Trophoblast cell (in vitro differentiated cells and primary cell): ENCODE data around the gene RAP1A.

Source experiments
- DNase-seq, 2 donors: peaks; one replicate each; pipeline ENCODE4 v3.0.0-alpha.2; 2016
- H2AFZ ChIP-seq: 2 replicates; pipeline ENCODE4 v1.6.1; 2013; ENCODE audit warnings: low read length, moderate library complexity, mild to moderate bottlenecking; ENCODE audit not compliant: insufficient read depth, poor library complexity
- H2AK5ac ChIP-seq: 2 replicates; pipeline ENCODE4 v1.6.1; 2013; ENCODE audit warnings: mild to moderate bottlenecking, low read length
- H2BK120ac ChIP-seq: 2 replicates; pipeline ENCODE4 v1.6.1; 2013; ENCODE audit warnings: low read length, mild to moderate bottlenecking, moderate library complexity; ENCODE audit not compliant: insufficient read depth, poor library complexity
- H2BK12ac ChIP-seq: 2 replicates; pipeline ENCODE4 v1.6.1; 2013; ENCODE audit warnings: mild to moderate bottlenecking, low read length, moderate library complexity
- H2BK5ac ChIP-seq: 2 replicates; pipeline ENCODE4 v1.6.1; 2013; ENCODE audit warnings: low read length, low read depth, moderate library complexity, mild to moderate bottlenecking; ENCODE audit not compliant: poor library complexity
- H3K14ac ChIP-seq: 2 replicates; pipeline ENCODE4 v1.6.1; 2013; ENCODE audit warnings: mild to moderate bottlenecking, low read length
- H3K18ac ChIP-seq: 2 replicates; pipeline ENCODE4 v1.6.1; 2013; ENCODE audit warnings: mild to moderate bottlenecking, low read length
- H3K23ac ChIP-seq: 2 replicates; pipeline ENCODE4 v1.6.1; 2013; ENCODE audit warnings: low read length
- H3K27ac ChIP-seq: 2 replicates; pipeline ENCODE4 v1.5.1; 2013; ENCODE audit warnings: low read depth, mild to moderate bottlenecking, inconsistent platforms, low read length, moderate library complexity
- H3K27me3 ChIP-seq: 2 replicates; pipeline ENCODE4 v1.6.1; 2013; ENCODE audit warnings: inconsistent platforms, mild to moderate bottlenecking, low read length, moderate library complexity; ENCODE audit not compliant: insufficient read depth
- H3K36me3 ChIP-seq, 2 experiments: 1 replicate in 1 of 2; 2 replicates in 1 of 2; pipeline ENCODE4 v1.6.1; 2013; ENCODE audit warnings: low read length in 2 of 2, mild to moderate bottlenecking in 2 of 2, moderate library complexity in 1 of 2; ENCODE audit not compliant: insufficient read depth in 2 of 2, control insufficient read depth in 1 of 2
- H3K4ac ChIP-seq: 2 replicates; pipeline ENCODE4 v1.6.1; 2013; ENCODE audit warnings: low read depth, mild to moderate bottlenecking, low read length, moderate library complexity
- H3K4me1 ChIP-seq, 2 experiments: 1 replicate in 1 of 2; 2 replicates in 1 of 2; pipeline ENCODE4 v1.6.1; 2013; ENCODE audit warnings: low read length in 2 of 2, mild to moderate bottlenecking in 2 of 2, moderate library complexity in 1 of 2; ENCODE audit not compliant: insufficient read depth in 2 of 2, control insufficient read depth in 1 of 2
- H3K4me2 ChIP-seq: 2 replicates; pipeline ENCODE4 v1.6.1; 2013; ENCODE audit warnings: inconsistent platforms, mild to moderate bottlenecking, low read length, moderate library complexity
- H3K4me3 ChIP-seq: 2 replicates; pipeline ENCODE4 v1.5.1; 2013; ENCODE audit warnings: mild to moderate bottlenecking, low read depth, low read length, inconsistent platforms
- H3K79me1 ChIP-seq: one replicate; pipeline ENCODE4 v1.6.1; 2013; ENCODE audit warnings: low read length
- H3K79me2 ChIP-seq: 2 replicates; pipeline ENCODE4 v1.6.1; 2013; ENCODE audit warnings: low read length, mild to moderate bottlenecking; ENCODE audit not compliant: control insufficient read depth, insufficient read depth, poor library complexity
- H3K9ac ChIP-seq: 2 replicates; pipeline ENCODE4 v1.6.1; 2013; ENCODE audit warnings: mild to moderate bottlenecking, low read length
- H3K9me3 ChIP-seq: 2 replicates; pipeline ENCODE4 v1.6.1; 2013; ENCODE audit warnings: low read depth, mild to moderate bottlenecking, control low read depth, inconsistent platforms, low read length; ENCODE audit not compliant: insufficient read depth
- H4K12ac ChIP-seq: 2 replicates; pipeline ENCODE4 v1.6.1; 2013; ENCODE audit warnings: low read depth, mild to moderate bottlenecking, low read length, moderate library complexity
- H4K8ac ChIP-seq: 2 replicates; pipeline ENCODE4 v1.6.1; 2013; ENCODE audit warnings: low read depth, mild to moderate bottlenecking, low read length, moderate library complexity
- H4K91ac ChIP-seq: one replicate; pipeline ENCODE4 v1.6.1; 2013; ENCODE audit warnings: low read depth, mild to moderate bottlenecking, low read length, moderate library complexity
- WGBS: extraction: QIAGEN DNeasy Blood & Tissue Kit; methylation state at CpG from one replicate; pipeline ENCODE4 v1.1.7; 2013; ENCODE audit warnings: missing lambda C conversion rate; ENCODE audit not compliant: insufficient read length, insufficient coverage; ENCODE audit errors: extremely low coverage; 5-methylcytosine and 5-hydroxymethylcytosine counted together

RAP1A gene

DNA sequence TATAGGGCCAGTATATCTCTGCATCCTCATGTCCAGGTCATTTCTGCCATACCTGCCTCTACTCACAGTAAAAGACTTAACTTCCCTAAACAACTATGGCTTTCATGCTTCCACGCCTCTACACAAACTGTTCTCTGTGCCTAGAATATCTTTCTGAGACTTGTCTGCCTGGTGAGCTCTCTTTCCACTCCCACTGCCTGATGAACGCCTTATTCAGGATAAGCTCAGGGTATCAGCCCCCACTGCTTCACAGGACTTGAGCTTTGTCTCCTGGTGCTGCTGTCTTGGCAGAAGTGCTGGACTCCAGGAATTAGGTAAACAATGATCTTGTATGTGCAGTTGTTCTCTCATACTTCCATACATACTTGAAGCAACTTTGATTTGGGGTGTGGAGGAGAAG lies 131.3 kb downstream of the RAP1A start:
- no peak overlapping the region for H3K4me3 ChIP-seq
- H3K9me3 ChIP-seq: no peaks in the 10 kb centered on the region
- DNase-seq: no peak
- H3K18ac ChIP-seq: no peak overlapping the region
- H2BK5ac ChIP-seq: no peak overlapping the region
- H3K14ac ChIP-seq: no peak overlapping the region
- H3K79me1 ChIP-seq: peaks cover 3% of the 10 kb centered on the region
- H2AK5ac ChIP-seq: no peak overlapping the region
- H3K36me3 ChIP-seq: no peaks in the 10 kb centered on the region
- H4K8ac ChIP-seq: no peak overlapping the region
- H3K79me2 ChIP-seq: peaks cover 1% of the 10 kb centered on the region
- no peak overlapping the region for H3K4ac ChIP-seq
- H3K9ac ChIP-seq: no peak overlapping the region
- no peak overlapping the region for H3K4me2 ChIP-seq
- H4K91ac ChIP-seq: no peak overlapping the region
- WGBS: no CpG with 5 or more reads among the region's 2 CpGs
- H3K4me1 ChIP-seq: peaks cover 2% of the 10 kb centered on the region in 2 experiments
- no peak overlapping the region for H4K12ac ChIP-seq
- H3K27ac ChIP-seq: no peak overlapping the region
- no peaks in the 10 kb centered on the region for H3K27me3 ChIP-seq
- no peak overlapping the region for H2BK120ac ChIP-seq
- no peak overlapping the region for H2AFZ ChIP-seq
- no peak overlapping the region for H3K23ac ChIP-seq
- no peak overlapping the region for H2BK12ac ChIP-seq

DNA sequence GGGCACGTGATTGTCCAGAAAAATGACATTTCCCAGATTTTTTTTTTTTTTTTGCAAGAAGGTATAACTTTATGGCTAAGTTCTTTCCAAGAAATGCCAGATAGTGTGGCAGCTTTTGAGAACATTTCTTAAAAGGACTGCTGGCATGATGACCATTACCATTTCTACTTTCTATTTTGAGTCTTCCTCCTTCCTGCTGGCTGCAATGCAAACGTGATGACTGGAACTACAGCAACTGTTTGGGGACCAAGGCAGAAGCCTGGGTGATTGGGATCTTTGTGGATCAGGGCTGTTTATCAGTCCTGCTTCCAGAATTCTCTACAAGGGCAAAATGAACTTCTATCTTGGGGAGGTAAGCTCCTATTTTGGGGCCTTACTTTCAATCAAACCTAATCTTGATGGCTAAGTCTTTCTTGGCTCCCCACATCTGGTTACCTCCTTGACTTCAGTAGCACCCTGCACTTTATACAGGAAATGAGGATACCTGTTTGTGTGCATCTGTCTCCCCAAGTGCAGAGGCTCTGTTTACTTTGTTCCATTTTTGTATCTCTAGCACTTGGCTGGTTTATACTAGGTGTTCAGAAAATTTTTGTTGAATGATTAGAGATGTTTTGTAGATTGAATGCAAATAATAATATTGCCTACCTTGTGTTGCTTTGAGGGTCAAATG lies 132.5 kb downstream of the RAP1A start:
- Histone ChIP-seq H3K9ac (no peak overlapping the region), H3K18ac (no peak overlapping the region), H4K8ac (no peak overlapping the region), H2BK12ac (no peak overlapping the region), H3K4me1 (peaks cover 2 to 4% of the 10 kb centered on the region in 2 experiments), H3K14ac (no peak overlapping the region), H2AFZ (no peak overlapping the region), H3K36me3 (no peaks in the 10 kb centered on the region), H2BK5ac (no peak overlapping the region), H2AK5ac (no peak overlapping the region), H3K4me2 (no peak overlapping the region), H4K91ac (no peak overlapping the region), H3K4me3 (no peak overlapping the region), H3K79me2 (peaks cover 4% of the 10 kb centered on the region), H3K27ac (no peak overlapping the region), H4K12ac (no peak overlapping the region), H3K27me3 (no peaks in the 10 kb centered on the region), H3K79me1 (peaks cover 4% of the 10 kb centered on the region), H3K4ac (no peak overlapping the region), H2BK120ac (no peak overlapping the region), H3K9me3 (no peaks in the 10 kb centered on the region), H3K23ac (no peak overlapping the region)
- DNase-seq: no peak
- WGBS: no CpG with 5 or more reads among the region's 2 CpGs

DNA sequence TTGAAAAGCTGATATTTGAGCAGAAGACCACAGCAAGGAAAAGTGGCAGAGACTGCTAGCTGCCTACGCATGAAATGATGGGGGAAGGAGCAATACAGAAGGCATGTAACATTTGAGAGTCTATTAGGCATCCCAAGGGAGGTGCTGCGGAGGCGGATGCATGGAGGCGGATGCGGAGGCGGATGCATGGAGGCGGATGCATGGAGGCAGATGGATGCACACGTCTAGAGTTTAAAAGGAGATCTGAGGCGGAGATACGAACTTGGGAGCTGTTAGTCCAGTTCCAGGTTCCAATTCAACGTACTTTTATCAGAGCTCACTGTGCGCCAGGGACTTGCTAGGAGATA lies 135.4 kb downstream of the RAP1A start:
- Histone ChIP-seq H3K9ac (peak overlapping the region; percentile 90), H3K4me3 (peak overlapping the region; percentile 97), H3K14ac (peak overlapping the region; percentile 33), H3K4me2 (peak overlapping the region; percentile 94), H2AK5ac (no peak overlapping the region), H2BK5ac (no peak overlapping the region), H2AFZ (peak overlapping the region; percentile 3), H4K8ac (peak overlapping the region; percentile 72), H3K79me1 (peaks cover 4% of the 10 kb centered on the region), H3K27ac (peak overlapping the region; percentile 73), H2BK12ac (no peak overlapping the region), H4K91ac (peak overlapping the region; percentile 15), H2BK120ac (no peak overlapping the region), H3K9me3 (no peaks in the 10 kb centered on the region), H3K79me2 (peaks cover 4% of the 10 kb centered on the region), H4K12ac (peak overlapping the region; percentile 40), H3K4me1 (peaks cover 2 to 4% of the 10 kb centered on the region in 2 experiments), H3K23ac (no peak overlapping the region), H3K27me3 (no peaks in the 10 kb centered on the region), H3K36me3 (no peaks in the 10 kb centered on the region), H3K18ac (no peak overlapping the region), H3K4ac (no peak overlapping the region)
- WGBS: no CpG with 5 or more reads among the region's 12 CpGs
- peak; percentile 39 to 69 for DNase-seq

DNA sequence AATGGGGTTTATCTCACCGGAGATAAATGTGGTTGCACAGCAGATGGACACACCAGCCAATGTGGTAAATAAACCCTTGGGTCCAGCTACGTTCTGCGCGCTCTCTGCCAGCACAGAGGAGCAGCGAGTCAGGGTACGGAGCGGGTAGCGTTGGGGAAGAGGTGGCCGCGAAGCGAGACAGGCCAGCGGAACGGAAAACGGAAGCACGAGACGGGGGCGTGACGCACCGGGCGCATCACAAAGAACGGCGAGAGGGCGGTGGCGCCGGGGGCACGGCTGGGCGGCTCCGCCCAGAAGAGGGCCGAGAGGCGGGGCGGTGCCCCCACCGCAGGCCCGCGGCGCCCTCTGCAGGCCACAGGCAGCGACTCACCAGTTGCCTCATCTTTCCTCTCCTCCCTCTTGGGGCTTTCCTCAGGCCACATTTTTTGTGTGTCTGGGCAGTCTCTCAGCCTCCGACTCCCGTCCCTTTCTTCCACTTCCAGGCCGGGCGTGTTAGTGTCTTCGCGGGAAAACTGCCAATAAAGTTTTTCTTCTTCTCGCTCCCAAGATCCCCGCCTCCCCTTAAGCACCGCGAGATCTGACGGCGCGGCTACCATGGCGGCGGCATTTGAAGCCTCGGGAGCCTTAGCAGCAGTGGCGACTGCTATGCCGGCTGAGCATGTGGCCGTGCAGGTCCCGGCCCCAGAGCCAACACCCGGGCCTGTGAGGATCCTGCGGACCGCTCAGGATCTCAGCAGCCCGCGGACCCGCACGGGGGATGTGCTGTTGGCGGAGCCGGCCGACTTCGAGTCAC lies 135.9 kb downstream of the RAP1A start, which contains the start of gene DDX20:
Gene DDX20, plus strand, starts transcription at position 571 of the 793 bp plus-strand sequence. Its CDS starts 24 bp downstream, at position 595.
- peaks cover 4% of the 10 kb centered on the region for H3K79me2 ChIP-seq
- peak within 1 kb of the TSS; percentile 83 for H3K14ac ChIP-seq
- no peaks in the 10 kb centered on the region for H3K36me3 ChIP-seq
- H2AK5ac ChIP-seq: no peak within 1 kb of the TSS
- H2AFZ ChIP-seq: peak within 1 kb of the TSS; percentile 89
- H3K79me1 ChIP-seq: peaks cover 4% of the 10 kb centered on the region
- peak within 1 kb of the TSS; percentile 89 for H4K8ac ChIP-seq
- no peaks in the 10 kb centered on the region for H3K27me3 ChIP-seq
- peak within 1 kb of the TSS; percentile 97 for H3K9ac ChIP-seq
- peak within 1 kb of the TSS; percentile 65 for H2BK120ac ChIP-seq
- H4K12ac ChIP-seq: peak within 1 kb of the TSS; percentile 55
- H3K4ac ChIP-seq: peak within 1 kb of the TSS; percentile 64
- H2BK12ac ChIP-seq: no peak within 1 kb of the TSS
- peak within 1 kb of the TSS; percentile 33 for H3K18ac ChIP-seq
- H3K4me3 ChIP-seq: peak within 1 kb of the TSS; percentile 97
- peak within 1 kb of the TSS; percentile 37 for H2BK5ac ChIP-seq
- H3K4me2 ChIP-seq: peak within 1 kb of the TSS; percentile 94
- no CpG with 5 or more reads among the region's 67 CpGs for WGBS
- H3K27ac ChIP-seq: peak within 1 kb of the TSS; percentile 85
- DNase-seq: peak; percentile 94 to 97
- no peak within 1 kb of the TSS for H3K23ac ChIP-seq
- no peaks in the 10 kb centered on the region for H3K9me3 ChIP-seq
- H3K4me1 ChIP-seq: peaks cover 2 to 4% of the 10 kb centered on the region in 2 experiments
- H4K91ac ChIP-seq: peak within 1 kb of the TSS; percentile 53
